Measurements from ENCODE around the gene APC2.

APC2 gene

DNA sequence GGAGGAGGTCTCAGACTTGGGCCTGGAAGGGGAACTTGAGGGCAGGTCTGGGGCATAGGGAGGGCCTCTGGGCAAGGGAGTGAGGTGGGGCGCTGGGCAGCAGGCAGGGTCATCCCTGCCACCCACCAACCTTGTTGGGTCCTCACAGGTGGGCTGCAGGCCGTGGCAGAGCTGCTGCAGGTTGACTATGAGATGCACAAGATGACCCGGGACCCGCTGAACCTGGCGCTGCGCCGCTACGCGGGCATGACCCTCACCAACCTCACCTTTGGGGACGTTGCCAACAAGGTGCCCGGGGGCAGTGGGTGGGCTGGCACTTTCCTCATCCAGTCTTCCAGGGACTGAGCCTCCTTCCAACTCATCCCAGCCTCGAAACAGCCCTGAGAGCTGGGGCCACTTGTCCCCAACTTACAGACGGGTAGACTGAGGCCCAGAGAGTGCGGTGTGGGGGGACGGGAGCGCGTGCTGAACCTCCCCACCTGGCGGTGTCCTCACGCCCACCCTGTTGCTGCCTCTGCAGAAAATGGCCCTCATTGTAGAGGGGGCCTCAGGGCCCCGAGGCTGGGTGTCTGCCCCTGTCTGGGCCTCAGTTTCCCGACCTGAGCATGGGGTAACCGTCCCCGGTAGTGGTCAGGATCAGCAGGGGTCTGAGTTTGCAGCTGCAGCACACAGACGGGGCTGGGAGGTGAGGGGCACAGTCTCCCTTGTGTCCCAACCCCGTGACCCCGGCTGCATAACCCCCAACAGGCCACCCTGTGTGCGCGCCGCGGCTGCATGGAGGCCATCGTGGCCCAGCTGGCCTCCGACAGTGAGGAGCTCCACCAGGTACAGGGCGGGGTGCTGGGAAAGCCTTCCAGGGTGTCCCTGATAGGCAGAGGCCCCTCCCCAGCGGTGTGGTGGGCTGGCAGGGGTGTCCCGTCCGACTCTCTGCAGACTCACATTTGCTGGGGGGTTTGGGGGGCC is 10.4 kb downstream of the APC2 start:
- DNase-seq (ENCODE audit: low read depth in 3 of 3, low spot score in 1 of 3): no peak

DNA sequence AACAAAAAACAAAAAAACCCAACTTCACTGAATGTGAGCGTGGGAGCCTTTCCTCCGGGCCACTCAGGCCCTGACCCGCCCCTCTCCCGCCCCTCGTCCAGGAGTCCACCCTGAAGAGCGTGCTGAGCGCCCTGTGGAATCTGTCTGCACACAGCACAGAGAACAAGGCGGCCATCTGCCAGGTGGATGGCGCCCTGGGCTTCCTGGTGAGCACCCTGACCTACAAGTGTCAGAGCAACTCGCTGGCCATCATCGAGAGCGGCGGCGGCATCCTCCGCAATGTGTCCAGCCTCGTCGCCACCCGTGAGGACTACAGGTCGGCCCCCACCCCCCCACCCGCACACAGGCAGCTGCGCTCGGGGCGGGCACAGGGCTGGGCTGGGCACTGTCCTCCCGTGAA is 11.9 kb downstream of the APC2 start:
- DNase-seq (ENCODE audit: low read depth in 3 of 3, low spot score in 1 of 3): no peak

DNA sequence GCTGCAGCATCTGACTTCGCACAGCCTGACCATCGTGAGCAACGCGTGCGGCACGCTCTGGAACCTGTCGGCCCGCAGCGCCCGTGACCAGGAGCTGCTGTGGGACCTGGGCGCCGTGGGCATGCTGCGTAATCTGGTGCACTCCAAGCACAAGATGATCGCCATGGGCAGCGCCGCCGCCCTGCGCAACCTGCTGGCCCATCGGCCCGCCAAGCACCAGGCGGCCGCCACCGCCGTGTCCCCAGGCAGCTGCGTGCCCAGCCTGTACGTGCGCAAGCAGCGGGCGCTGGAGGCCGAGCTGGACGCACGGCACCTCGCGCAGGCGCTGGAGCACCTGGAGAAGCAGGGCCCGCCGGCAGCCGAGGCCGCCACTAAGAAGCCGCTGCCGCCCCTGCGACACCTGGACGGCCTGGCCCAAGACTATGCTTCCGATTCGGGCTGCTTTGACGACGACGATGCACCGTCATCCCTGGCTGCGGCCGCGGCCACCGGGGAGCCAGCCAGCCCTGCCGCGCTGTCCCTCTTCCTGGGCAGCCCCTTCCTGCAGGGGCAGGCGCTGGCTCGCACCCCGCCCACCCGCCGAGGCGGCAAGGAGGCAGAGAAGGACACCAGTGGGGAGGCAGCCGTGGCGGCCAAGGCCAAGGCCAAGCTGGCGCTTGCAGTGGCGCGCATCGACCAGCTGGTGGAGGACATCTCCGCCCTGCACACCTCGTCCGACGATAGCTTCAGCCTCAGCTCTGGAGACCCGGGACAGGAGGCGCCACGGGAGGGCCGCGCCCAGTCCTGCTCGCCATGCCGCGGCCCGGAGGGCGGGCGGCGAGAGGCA is 15.5 kb downstream of the APC2 start:
- DNase-seq (ENCODE audit: low read depth in 3 of 3, low spot score in 1 of 3): no peak

DNA sequence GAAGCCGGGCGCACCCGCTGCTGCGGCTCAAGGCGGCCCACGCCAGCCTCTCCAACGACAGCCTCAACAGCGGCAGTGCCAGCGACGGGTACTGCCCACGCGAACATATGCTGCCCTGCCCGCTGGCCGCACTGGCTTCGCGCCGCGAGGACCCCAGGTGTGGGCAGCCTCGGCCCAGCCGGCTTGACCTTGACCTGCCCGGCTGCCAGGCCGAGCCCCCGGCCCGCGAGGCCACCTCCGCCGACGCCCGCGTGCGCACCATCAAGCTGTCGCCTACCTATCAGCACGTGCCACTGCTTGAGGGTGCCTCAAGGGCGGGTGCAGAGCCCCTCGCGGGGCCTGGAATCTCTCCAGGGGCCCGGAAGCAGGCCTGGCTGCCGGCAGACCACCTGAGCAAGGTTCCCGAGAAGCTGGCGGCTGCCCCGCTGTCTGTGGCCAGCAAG is 16.1 kb downstream of the APC2 start:
- no peak for DNase-seq (ENCODE audit: low read depth in 3 of 3, low spot score in 1 of 3)

DNA sequence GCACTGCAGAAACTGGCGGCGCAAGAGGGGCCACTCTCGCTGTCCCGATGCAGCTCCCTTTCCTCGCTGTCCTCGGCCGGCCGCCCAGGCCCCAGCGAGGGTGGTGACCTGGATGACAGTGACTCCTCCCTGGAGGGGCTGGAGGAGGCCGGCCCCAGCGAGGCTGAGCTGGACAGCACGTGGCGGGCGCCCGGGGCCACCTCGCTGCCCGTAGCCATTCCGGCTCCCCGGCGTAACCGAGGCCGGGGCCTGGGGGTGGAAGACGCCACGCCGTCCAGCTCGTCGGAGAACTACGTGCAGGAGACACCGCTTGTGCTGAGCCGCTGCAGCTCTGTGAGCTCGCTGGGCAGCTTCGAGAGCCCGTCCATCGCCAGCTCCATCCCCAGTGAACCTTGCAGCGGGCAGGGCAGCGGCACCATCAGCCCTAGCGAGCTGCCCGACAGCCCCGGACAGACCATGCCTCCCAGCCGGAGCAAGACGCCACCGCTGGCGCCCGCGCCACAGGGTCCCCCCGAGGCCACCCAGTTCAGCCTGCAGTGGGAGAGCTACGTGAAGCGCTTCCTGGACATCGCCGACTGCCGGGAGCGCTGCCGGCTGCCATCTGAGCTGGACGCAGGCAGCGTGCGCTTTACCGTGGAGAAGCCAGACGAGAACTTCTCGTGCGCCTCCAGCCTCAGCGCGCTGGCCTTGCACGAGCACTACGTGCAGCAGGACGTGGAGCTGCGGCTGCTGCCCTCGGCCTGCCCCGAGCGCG is 16.7 kb downstream of the APC2 start:
- DNase-seq (ENCODE audit: low read depth in 3 of 3, low spot score in 1 of 3): no peak

DNA sequence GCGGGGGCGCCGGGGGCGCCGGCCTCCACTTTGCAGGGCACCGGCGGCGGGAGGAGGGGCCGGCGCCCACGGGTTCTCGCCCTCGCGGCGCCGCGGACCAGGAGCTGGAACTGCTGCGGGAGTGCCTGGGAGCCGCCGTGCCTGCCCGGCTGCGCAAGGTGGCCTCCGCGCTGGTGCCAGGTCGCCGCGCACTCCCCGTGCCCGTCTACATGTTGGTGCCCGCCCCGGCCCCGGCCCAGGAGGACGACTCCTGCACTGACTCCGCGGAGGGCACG is 17.2 kb downstream of the APC2 start:
- no peak for DNase-seq (ENCODE audit: low read depth in 3 of 3, low spot score in 1 of 3)

DNA sequence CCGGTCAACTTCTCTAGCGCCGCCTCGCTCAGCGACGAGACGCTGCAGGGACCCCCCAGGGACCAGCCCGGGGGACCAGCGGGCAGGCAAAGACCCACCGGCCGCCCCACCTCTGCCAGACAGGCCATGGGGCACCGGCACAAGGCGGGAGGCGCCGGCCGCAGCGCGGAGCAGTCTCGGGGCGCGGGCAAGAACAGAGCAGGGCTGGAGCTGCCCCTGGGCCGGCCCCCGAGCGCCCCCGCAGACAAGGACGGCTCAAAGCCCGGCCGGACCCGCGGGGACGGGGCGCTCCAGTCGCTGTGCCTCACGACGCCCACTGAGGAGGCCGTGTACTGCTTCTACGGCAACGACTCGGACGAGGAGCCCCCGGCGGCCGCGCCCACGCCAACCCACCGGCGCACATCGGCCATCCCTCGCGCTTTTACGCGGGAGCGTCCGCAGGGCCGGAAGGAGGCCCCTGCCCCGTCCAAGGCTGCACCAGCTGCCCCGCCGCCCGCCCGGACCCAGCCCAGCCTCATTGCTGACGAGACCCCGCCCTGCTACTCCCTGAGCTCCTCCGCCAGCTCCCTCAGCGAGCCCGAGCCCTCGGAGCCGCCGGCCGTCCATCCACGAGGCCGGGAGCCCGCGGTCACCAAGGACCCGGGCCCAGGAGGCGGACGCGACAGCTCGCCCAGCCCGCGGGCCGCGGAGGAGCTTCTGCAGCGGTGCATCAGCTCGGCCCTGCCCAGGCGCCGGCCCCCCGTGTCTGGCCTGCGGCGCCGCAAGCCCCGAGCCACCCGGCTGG is 17.8 kb downstream of the APC2 start:
- no peak for DNase-seq (ENCODE audit: low read depth in 3 of 3, low spot score in 1 of 3)

DNA sequence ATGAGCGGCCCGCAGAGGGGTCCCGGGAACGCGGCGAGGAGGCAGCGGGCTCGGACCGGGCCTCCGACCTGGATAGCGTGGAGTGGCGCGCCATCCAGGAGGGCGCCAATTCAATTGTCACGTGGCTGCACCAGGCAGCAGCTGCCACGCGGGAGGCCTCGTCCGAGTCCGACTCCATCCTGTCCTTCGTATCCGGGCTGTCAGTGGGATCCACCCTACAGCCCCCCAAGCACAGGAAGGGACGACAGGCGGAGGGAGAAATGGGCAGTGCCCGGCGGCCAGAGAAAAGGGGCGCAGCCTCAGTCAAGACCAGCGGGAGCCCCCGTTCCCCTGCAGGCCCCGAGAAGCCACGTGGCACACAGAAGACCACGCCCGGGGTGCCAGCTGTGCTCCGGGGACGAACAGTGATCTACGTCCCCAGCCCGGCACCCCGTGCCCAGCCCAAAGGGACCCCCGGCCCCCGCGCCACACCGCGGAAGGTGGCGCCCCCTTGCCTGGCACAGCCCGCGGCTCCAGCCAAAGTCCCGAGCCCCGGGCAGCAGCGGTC is 18.4 kb downstream of the APC2 start:
- DNase-seq (ENCODE audit: low read depth in 3 of 3, low spot score in 1 of 3): no peak

DNA sequence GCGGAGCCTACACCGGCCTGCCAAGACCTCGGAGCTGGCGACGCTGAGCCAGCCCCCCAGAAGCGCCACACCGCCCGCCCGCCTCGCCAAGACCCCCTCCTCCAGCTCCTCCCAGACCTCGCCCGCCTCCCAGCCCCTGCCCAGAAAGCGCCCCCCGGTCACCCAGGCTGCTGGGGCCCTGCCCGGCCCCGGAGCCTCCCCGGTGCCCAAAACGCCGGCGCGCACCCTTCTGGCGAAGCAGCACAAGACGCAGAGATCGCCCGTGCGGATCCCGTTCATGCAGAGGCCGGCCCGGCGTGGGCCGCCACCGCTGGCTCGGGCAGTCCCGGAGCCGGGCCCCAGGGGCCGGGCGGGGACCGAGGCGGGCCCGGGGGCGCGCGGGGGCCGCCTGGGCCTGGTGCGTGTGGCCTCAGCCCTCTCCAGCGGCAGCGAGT is 18.9 kb downstream of the APC2 start:
- DNase-seq (ENCODE audit: low read depth in 3 of 3, low spot score in 1 of 3): no peak

DNA sequence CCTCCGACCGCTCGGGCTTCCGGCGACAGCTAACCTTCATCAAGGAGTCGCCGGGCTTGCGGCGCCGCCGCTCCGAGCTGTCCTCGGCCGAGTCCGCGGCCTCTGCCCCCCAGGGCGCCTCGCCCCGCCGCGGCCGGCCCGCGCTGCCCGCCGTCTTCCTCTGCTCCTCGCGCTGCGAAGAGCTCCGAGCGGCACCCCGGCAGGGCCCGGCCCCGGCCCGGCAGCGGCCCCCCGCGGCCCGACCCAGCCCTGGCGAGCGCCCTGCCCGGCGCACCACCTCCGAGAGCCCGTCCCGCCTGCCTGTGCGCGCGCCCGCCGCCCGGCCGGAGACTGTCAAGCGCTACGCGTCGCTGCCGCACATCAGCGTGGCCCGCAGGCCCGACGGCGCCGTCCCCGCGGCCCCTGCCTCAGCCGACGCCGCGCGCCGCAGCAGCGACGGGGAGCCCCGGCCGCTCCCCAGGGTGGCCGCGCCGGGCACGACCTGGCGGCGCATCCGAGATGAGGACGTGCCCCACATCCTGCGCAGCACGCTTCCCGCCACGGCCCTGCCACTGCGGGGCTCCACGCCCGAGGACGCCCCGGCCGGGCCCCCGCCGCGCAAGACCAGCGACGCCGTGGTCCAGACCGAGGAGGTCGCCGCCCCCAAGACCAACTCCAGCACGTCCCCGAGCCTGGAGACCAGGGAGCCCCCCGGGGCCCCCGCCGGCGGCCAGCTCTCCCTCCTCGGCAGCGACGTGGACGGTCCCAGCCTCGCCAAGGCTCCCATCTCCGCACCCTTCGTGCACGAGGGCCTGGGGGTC is 19.5 kb downstream of the APC2 start:
- DNase-seq (ENCODE audit: low read depth in 3 of 3, low spot score in 1 of 3): no peak

DNA sequence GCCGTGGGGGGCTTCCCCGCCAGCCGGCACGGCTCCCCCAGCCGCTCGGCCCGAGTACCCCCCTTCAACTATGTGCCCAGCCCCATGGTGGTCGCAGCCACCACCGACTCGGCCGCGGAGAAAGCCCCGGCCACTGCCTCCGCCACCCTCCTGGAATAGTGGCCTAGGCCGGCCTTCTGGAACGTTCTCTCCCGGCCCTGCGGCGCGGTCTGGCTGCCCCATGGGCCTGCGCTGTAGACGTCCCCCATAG is 20.1 kb downstream of the APC2 start:
- no peak for DNase-seq (ENCODE audit: low read depth in 3 of 3, low spot score in 1 of 3)

DNA sequence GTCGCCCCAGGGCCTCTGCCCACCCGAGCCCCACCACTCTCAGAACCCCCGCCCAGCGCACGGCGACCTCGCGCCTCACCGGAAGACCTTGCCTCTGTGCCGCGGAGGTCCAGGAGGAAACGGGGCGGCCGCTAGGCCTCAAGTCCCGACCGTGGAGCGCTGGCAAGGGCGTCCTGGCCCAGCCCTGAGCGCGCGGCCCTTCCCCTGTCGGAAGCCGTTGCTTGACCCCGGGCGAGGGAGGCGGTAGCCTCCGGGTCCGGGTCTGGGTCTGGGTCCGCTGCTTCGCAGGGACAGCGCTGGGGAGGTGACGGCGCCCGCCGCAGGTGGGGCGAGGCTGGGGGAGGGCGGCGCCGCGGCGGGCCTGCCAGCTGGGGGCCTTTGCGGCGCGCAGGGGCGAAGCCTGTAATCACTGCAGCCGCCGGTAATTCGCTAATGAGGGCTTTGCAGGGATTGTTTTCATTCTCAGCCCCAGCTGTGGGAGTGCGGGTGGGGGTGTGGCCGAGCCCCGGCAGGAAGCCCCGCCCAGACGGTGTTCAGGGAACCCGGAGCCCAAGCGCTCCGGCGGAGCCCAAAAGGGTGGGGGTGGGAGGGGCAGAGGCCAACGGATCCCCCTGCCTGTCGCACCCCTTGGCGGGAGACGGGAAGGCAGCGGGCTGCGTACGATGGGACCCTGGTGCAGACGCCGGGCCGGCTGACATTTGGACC is 20.5 kb downstream of the APC2 start:
- DNase-seq (ENCODE audit: low read depth in 3 of 3, low spot score in 1 of 3): peak; percentile 38 to 59 (median 51)

DNA sequence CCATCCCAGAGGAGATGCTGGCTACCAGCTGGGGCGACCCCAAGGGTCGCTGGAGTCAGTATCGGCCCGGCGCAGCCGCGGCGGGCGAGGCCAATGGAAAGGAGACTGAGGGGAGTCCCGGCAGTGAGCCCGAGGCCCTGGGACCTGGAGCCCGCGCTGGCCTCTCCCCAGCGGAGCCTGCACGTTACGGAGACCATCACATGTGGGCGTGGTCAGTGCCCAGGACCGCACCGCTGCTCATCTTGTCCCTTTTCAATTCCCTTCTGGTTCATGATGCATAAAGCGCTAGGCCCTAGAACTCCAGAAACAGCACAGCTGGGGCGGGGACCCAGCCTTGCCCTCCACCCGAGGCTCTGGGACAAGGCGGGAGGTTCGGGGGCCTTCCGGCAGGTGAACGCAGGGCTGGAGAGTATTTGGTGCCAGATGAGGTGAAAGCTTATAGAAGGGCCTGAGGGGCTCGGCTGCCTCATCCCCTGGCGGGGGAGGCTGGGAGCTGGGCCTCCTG is 21.1 kb downstream of the APC2 start:
- no peak for DNase-seq (ENCODE audit: low read depth in 3 of 3, low spot score in 1 of 3)

DNA sequence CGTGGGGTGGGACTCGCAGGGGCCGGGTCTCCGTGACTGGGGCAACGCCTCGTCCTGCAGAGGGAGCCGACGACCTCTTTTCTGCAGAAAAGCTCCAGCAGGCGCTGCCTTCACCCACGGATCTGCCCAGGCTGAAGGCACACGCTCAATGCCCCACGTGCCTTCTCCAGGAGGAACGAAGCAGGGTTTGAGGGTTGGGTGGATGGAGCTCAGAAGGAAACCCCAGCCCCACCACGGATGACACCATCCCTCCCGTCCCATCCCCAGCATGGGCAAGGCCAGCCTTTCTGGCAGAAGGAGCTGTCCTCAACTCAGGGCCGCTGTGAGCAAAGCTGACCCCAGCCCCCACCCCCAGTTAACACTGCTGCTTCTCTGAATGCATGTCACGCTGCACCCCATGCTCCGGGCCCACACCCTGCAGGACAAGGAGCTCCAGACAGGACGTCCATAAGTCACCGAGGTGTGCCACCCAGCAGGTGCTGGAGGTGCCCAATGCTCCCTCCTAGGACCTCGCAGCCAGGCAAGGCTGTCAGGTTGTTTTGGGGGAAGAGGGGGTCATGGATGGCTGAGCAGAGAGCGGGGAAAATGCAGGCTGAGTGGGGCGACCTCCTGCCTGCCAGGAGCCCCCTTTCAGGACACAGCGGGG is 21.7 kb downstream of the APC2 start:
- DNase-seq (ENCODE audit: low read depth in 3 of 3, low spot score in 1 of 3): no peak

DNA sequence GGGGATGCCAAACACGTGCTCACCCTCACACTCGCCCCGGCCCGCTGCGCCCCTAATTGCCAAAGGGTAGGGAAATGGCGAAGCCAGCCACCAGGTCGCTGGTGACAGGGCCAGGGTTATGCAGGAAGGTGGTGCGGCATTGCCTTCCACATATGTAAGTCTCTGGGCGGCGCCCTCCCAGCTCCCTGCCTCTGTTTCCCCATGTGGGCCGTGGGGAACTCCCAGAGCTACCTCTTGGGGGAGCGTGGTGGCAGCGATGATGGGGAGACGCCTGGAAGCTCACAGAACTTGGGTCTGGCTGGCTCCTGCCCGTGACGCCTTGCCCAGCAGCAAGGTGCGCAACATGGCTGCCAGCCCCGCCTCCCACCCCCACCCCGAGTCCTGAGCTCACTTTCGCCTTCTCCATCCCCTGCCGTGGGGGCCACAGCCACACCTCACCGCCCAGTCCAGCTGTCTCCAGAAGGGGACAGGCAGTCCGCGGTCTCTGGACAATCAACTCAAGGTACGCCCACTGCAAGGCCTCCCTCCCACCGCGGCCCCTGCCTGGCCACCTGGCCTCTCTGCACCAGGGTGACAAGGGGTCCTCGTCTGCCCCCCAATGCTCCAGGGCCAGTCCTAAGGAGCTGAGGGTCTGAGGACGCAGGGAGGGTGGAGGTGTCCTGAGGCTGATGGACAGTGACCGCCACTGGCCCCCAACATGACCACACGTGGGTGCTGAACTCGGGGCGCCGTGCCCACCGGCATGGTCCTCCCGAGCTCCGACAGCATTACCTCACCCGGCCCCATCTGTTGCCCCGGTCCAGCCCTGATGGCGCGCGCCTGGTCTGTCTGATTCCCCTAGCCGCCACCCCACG is 22.5 kb downstream of the APC2 start:
- no peak for DNase-seq (ENCODE audit: low read depth in 3 of 3, low spot score in 1 of 3)

DNA sequence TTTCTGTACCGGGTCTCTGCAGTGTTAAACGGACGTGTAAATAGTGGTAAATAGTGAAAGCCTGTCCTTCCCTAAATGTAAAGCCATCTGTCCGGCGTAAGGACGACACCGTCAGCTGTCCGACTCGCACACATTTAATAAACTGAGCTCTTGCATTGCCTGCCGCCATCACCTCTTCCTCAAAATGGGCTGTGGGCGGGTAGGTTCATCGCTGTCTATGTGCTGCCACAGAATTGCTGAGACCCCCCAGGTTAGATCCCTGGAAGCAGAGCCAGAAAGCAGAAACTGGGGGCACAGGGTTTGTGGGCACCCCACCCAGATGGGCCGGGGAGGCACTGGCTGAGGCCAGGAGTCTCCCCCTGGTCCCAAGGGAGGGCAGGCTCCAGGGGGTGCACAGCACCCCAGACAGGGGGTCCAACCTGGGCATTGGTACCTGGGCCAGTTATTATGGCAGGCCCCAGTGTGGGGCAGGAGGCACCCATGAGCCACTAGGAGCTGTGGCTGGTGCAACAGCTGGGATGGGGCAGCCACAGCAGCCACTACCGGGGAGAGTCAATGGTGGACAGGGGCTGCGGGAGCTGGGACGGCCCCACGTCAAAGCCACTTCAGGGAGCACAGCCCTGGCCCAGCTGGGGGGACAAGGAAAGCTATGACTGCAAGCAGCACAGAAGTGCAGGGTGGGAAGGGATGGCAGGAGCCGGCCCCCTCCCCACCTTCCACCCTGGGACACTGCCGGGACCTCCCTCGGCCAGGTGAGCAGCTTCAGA is 23.3 kb downstream of the APC2 start:
- no peak for DNase-seq (ENCODE audit: low read depth in 3 of 3, low spot score in 1 of 3)

Data from stimulated activated CD4-positive, alpha-beta T cell treated with anti-CD3 and anti-CD28 coated beads, TNF-alpha, amount 100 ng/mL, for 1 hour (primary cell).